ENCODE results near the gene ZSWIM6.

GRCh38 chr5:61498121-61498520 is 166.1 kb downstream of the ZSWIM6 start:
- TF ChIP-seq EZH2 (IDR thresholded peaks at IDR 0.05) (no peak), POLR2AphosphoS5 (IDR thresholded peaks at IDR 0.05; ENCODE audit: borderline replicate concordance, low read depth, low read length) (no peak), FOXP2 (optimal IDR thresholded peaks at IDR 0.05; ENCODE audit: control extremely low read depth, extremely low read length, insufficient read depth) (no peak)

Data from SK-N-MC (cell line).